Fibroblast of skin of scalp (primary cell): ENCODE measurements around the gene CDK14. TPM values are rescaled to one million over a fixed set of nuclear protein-coding genes. Genes with fewer than 3 reads are reported as not detected.

Source experiments
- DNase-seq: peaks from one replicate; pipeline ENCODE4 v3.0.0-alpha.2; 2013
- polyA plus RNA-seq, 2 experiments: library from polyadenylated mRNA; unstranded; fragments of 120-200 nt; gene quantifications; one replicate each; pipeline ENCODE4 v1.2.1, GENCODE V29; 2013; ENCODE audit not compliant: insufficient read length in 2 of 2

The CDK14 gene
- polyA plus RNA-seq (2013, experiment 1 of 2; ENCODE audit: insufficient read length): 8.8 TPM
- polyA plus RNA-seq (2013, experiment 2 of 2; ENCODE audit: insufficient read length): 10.5 TPM

DNA sequence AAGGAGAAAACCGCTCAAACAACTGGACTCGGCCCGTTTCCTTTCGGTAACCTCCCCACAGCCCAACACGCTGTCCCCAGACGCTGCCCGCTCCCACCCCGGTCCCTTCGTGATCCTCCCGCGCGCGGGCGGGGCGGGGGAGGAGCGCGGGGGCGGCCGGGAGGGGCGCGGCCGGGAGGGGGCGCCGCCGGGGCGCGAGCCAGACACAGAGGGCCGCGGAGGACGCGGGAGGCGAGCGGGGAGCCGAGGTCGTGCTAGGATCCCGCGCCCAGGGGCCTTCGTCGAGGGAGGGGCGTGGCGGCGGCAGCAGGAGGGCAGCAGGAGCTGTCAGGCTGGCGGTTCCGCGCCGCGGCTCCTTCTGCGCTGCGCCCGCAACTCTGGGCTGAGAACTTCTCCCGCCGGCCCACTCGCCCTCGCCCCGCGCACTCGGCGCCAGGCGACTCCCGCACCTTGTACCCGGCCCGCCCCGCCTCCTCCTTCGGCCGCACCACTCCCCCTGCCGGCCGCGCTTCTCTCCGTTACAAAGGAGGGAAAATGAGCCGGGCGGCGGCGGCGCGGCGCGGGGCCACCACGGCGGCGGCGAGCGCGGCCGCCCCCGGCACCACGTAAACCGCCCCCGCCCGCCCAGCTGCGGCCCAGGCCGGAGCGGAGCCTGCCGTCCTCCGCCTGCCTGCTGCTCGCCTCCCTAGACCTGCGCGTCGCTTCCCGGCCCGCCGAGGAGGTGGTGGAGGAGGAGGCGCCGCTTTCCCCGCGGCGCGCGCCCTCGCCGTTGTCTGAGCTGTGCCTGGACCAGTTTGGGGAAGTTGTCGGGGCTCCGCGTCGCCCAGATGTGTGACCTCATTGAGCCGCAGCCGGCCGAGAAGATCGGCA lies at the start of gene CDK14:
CDK14 (plus strand) TSS at position 521 of the 870 bp plus-strand sequence; CDS start at position 828, 307 bp downstream.
- DNase-seq: peak; percentile 70

DNA sequence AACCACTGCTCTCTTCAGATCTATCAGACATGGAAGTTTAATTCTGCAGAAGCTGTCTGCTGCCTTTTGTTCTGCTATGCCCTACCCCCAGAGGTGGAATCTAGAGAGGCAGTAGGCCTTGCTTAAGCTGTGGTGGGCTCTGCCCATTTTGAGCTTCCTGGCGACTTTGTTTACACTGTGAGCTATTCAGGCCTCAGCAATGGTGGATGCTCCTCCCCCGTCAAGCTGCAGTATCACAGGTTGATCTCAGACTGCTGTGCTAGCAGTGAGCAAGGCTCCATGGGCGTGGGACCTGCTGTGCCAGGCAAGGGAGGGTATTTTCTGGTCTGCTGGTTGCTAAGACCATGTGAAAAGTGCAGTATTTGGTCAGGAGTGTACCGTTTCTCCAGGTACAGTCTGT lies 45.1 kb upstream of the CDK14 start:
- DNase-seq: no peak

DNA sequence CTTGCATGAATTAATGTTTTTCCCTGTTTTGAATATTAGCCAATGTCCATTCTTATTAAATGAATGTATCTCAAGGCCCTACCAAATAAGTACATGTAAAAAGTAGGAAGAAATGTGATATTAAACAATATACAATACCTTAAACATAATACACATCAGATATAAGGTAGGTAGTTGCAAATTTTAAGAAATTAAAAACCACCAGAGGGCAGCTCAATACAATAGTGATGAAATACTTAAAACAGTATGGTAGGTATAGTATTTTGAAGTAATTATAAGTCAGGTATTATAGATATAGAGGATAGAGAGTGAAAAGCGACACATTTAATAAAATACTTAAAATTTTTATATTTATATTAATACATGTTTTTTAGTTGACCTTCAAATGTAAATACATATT lies 43.6 kb upstream of the CDK14 start:
- DNase-seq: peak; percentile 20

GRCh38 chr7:90560730-90561129 lies 35.4 kb upstream of the CDK14 start:
- DNase-seq: peak; percentile 23

- no peak for DNase-seq
Measured at GRCh38 chr7:90563286-90563685, 32.8 kb upstream of the CDK14 start.

DNA sequence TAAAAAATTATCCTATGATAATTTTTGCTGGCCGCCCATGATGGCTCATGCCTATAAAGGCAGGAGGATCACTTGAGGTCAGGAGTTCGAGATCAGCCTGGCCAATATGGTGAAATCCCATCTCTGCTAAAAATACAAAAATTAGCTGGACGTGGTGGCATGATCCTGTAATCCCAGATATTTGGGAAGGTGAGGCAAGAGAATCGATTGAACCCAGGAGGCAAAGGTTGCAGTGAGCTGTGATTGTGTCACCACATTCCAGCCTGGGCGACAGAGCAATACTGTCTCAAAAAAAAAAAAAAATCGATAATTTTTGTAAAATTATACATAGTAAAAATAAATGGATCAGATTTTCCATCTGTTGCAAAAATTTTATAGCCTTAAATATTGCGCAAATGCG lies 31.7 kb upstream of the CDK14 start:
- DNase-seq: no peak

DNA sequence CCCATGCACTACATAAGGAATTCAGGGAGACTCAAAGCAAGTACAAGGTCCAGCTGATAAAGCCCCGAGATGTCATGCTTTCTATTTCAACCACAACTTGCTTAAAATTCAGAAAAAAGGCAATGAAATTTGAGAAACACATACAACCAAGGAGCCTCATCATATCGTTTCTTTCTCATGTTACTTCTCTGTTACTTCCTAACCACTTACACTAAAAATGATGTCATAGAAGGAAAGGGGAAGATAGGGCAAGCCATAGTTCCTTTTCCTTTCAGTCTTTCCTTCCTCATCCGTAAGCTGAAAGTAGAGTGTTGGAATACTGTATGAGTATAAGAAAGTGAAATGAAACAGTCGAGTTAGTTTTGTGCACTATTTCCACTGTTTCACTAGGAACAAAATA lies 27.9 kb upstream of the CDK14 start:
- no peak for DNase-seq

- DNase-seq: no peak
Measured at GRCh38 chr7:90569368-90569767, 26.8 kb upstream of the CDK14 start.

DNA sequence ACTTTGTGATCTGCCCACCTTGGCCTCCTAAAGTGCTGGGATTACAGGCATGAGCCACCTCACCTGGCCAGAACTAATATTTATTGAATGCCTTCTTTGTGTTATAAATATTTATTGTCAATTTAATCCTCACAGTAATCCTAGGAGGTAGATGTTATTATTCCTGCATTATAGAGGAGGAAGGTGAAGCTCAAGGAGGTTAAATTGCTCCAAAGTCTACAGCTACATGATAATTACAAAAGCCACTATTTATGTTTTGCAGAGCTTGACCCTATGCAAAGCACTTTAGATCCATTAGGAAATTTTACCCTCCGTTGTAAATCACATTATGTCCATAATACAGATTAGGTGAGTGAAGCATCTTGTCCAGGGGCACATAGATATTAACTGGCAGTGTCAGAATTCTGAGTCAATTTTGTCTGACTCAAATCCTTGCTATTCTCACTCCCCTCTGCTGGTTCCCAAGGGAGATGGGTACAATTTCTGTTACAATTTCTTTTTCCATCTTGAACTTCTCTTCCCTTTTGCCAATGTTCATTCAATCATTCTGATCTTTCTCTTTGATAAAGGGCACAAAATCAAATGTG lies 25.7 kb upstream of the CDK14 start:
- peak; percentile 46 for DNase-seq

DNA sequence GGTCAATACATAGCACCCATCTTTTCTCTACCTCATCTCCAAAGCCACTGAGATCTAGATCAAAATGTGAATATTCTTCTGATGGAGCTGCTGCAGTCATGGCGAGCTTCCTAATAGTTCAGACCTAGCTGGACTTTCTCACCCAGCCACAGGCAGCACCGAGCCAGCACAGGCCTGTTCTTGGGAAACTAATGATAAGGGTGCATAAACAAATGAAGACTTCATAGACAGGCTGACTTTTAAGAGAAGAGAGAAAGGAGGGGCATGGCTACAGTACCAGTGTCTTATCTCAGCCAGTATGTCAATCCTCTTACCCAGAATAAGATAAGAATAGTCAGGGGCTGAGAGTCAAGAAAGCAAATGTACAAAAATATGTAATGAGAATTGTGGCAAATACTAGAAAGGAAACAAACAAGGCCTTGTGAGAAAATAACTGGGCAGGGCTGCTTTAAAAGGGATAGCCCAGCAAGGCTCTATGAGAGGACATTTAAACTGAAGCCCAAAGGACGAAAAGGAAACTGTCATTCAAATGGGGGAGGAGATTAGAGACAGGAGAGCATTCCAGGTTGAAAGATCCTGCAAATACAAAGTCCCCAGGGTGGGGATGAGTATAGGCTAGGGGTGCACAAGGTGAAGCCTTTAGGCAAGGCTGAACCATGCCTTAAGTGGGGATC lies 21.8 kb upstream of the CDK14 start:
- no peak for DNase-seq

- DNase-seq: no peak
Measured at GRCh38 chr7:90574820-90575187, 21.3 kb upstream of the CDK14 start.

GRCh38 chr7:90579181-90579688 lies 16.9 kb upstream of the CDK14 start:
- peak; percentile 74 for DNase-seq

- no peak for DNase-seq
Measured at GRCh38 chr7:90580051-90580450, 16.1 kb upstream of the CDK14 start.

DNA sequence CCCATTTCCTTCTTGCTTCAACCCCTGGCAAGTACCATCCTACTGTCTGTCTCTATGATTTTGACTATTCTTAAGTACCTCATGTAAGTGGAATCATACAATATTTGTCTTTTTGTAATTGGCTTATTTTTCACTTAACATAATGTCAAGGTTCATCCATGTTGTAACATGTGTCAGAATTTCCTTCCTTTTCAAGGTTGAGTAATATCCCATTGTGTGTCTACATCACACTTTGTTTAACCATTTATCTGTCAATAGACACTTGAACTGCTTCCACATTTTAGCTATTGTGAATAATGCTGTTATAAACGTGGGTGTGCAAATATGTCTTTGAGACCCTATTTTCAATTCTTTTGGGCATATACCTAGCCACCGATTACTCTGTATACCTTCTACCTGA lies 14.0 kb upstream of the CDK14 start:
- no peak for DNase-seq

DNA sequence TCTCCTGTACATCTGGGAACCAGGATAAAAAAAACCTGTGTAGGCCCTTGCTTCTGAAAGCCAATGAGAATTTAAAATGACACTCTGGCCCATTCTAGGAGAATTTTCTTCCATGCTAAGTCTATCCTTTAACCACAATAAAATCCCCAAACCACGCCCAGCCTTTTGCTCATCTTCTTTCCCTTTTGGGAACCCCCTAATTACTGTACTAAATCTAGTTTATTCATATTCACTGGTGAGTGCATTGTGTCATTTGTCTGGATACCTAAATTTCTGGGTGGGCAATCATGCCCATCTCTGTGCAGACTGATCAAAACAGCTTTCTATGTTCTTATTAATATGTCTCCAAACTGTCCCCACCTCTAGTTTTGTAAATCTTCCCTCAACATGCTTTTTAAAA lies 11.7 kb upstream of the CDK14 start:
- no peak for DNase-seq

GRCh38 chr7:90586091-90586490 lies 10.0 kb upstream of the CDK14 start:
- no peak for DNase-seq

- DNase-seq: no peak
Measured at GRCh38 chr7:90587766-90588165, 8.4 kb upstream of the CDK14 start.

- no peak for DNase-seq
Measured at GRCh38 chr7:90592033-90592432, 4.1 kb upstream of the CDK14 start.

- DNase-seq: no peak
Measured at GRCh38 chr7:90593205-90593604, 2.9 kb upstream of the CDK14 start.

GRCh38 chr7:90594751-90595317 lies 1.3 kb upstream of the CDK14 start:
- DNase-seq: peak; percentile 78

GRCh38 chr7:90595342-90595800 lies 750 bp upstream of the CDK14 start:
- no peak for DNase-seq

DNA sequence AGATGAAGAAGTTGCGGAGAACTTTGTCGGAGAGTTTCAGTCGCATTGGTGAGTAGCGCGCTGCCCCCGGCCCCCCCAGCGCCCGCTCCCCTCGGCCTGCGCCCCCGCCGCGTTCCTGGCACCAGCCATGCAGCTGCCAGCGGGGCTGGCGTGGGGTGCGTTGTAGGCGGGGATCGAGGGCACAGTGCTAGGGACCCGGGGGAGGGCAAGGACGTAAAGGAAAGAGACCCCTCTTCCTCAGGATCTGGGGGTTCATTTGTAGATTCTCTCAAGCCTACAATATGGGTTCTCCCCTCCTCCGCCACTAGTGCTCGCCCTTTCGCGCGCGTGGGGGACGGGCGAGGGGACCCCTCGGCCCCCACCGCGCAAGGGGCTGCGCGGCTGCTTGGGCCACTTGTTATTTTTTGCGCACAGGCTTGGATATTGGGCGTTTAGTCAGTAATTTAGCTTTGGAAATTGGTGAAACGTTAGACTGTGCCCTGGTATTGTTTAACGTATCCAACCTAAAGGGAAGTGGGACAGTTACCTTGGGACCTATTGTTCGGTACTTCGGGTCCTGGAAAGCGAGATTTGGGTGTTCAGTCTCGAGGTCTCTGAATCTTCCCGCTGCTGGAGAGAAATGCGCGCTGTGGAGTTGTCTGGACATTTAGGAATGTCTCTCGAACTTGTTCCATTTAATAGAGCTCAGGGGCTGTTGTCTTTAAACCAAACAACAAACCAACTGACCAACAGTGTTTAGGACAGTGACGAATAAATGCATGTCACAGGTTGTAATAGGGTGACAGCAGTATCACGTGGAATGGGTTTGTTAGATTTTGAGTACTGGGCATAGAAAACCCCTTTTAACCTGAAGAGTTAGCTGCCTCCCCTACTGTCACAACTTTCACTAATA lies 796 bp downstream of the CDK14 start:
- peak; percentile 37 for DNase-seq
